Measurements from ENCODE around the gene GCGR.

GCGR gene

DNA sequence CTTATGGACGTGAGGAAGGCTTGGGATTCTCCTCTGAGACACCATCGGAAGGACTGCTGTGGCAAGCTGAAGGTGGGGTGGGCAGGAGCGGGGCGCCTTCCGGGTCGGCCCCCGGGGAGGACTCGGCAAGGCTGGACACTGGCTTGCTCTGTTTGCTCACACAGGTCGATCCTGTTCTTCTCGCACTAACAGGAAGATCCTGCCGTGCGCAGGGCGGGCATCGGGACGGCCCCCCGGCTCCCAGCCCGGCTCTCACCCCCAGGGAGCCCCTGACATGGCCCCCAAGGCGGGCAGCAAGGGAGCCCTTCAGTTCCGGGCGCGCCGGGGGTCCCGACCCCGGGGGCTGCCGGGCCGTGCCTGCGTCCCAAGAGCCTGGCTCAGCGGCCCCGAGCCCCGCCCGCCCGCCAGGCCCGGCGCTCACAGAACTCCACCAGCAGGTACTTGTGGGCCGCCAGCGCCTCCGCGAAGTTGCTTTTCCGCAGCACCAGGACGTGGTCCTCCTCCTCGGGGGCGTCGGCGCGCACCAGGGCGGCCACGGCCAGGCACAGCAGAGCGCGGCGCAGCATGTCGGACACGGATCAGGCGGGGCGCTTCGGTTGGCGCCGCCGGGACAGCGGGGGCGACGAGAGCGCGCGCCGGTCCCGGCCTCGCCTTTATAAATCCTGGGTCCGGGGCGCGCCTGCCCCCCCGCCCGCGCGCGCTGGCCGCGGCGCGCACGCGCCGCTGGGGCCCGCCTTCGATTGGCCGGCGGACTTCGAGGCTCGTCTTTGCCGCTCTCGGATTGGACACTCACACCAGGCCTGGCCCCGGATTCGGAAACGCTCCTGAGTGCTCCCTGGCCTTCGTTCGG lies 56.2 kb downstream of the GCGR start, which contains the start of gene P4HB:
TSS of gene P4HB (minus strand) at position 630 of the 850 bp plus-strand sequence. CDS start at position 566, 64 bp downstream.
- TF ChIP-seq POLR2A (IDR thresholded peaks at IDR 0.05; ENCODE audit: low read depth, low read length) (peak; percentile 97), TAF1 (IDR thresholded peaks at IDR 0.05; ENCODE audit: borderline replicate concordance, low read depth, low read length) (peak; percentile 42; the same call in 1 of the 2 replicates), POLR2AphosphoS5 (IDR thresholded peaks at IDR 0.05; ENCODE audit: low read depth, low read length) (peak; percentile 91)
- DNase-seq (ENCODE audit: insufficient read length): no peak
- no peak for FAIRE-seq

DNA sequence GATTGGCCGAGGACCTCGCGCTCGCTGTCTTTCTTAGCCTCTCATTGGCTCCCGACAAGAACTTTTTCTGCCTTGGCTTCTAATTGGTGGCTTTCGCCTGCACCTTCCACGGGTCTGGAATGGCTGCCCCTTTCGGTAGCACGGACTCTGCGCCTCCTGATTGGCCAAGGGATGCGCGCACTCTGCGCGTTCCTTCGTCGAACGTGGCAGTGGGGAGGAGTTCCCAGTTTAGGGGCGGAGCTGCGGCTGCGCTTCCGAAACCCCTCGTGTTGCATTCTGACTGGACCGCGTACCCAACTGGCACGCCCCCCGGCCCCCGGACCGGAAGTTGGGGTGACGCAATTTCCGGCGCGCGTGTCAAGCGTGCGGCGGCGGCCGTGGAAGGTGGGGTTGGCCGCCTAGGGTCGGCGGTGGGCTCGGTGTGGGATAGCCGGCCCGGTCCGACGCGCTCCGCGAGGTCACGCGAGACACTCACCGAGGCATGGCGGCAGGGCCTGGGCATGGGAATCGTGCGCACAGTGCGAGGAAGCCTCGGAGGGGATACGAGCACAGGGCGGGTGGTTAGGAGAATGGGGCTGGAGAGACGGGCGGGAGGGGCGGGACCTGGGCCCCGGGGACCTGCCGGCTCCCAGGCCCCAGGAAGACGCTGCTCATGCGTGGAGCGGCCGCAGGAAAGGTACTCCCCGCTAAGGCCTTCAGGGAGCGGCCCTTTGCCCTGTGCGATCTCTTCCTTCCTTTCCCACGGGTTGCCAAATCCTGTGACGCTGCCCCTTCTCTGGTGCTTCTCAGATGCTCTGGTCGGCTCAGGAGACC lies 57.0 kb downstream of the GCGR start:
- peak; percentile 98 for FAIRE-seq
- DNase-seq (ENCODE audit: insufficient read length): peak; percentile 100
- TF ChIP-seq POLR2AphosphoS5 (IDR thresholded peaks at IDR 0.05; ENCODE audit: low read depth, low read length): peak; percentile 85
- TF ChIP-seq TAF1 (IDR thresholded peaks at IDR 0.05; ENCODE audit: borderline replicate concordance, low read depth, low read length): peak; percentile 73
- TF ChIP-seq POLR2A (IDR thresholded peaks at IDR 0.05; ENCODE audit: low read depth, low read length): peak; percentile 85

DNA sequence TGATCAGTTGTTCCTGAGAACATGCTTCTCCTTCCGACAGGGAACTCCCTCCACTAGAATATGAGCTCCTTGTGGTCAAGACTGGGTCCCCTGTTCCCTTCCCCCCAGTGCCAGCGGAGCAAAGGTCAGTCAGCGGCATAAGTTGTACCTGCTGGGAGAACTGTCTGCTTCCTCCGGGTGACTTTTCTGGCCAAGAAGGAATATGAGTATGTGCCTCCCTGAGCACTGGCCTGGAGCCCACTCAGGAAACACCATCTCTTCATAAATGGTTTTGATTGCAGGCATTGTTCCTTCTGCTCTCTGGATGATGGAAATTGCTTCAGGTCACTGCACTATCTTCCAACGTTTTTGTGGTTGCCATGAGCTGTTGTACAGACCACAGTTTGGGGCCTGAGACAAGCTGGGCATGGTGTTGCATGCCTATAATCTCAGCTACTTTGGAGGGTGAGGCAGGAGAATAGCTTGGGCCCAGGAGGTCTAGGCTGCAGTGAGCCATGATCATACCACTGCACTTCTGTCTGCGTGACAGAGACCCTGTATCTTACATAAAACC lies 59.2 kb downstream of the GCGR start:
- TF ChIP-seq POLR2A (IDR thresholded peaks at IDR 0.05; ENCODE audit: low read depth, low read length): no peak
- TF ChIP-seq TAF1 (IDR thresholded peaks at IDR 0.05; ENCODE audit: borderline replicate concordance, low read depth, low read length): no peak
- TF ChIP-seq POLR2AphosphoS5 (IDR thresholded peaks at IDR 0.05; ENCODE audit: low read depth, low read length): no peak
- no peak for DNase-seq (ENCODE audit: insufficient read length)
- FAIRE-seq: no peak

All from GM12892 (cell line).